ENCODE data around the gene LIX1L.

The LIX1L gene

DNA sequence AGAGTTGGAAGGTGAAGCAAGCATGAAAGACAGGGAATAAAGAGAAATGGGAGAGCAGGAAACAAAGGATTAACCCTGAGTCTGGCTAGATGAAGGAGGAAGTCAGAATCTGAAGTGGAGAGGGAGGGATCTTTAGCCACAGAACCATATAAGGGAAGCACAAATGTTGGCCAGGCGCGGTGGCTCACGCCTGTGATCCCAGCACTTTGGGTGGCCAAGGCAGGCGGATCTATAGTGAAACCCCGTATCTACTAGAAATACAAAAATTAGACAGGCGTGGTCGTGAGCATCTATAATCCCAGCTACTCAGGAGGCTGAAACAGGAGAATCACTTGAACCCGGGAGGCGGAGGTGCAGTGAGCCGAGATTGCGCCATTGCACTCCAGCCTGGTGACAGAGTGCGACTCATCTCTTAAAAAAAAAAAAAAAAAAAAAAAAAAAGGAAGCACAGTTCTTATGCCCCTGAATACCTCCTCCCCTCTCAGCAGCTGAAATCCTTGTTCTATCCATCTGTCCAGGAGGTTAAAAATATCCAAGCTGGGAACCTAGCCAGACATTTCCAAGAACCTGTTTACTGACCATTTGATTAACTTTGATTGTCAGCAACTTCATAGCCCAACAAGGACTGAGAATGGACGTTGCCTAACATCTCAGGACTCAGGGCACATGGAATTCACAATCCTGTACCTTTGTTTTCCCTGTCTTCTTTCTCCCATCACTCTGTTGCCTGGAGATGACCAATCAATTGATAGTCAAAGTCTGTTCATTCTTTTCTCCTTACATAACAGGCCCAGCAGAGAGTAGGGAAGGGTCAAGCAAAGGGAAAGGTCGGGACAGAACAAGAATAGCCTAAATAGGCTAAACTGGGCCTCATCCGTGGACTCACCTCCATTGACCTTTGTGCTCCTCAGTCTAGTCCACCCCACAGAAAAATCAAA lies 28.0 kb upstream of the LIX1L start:
- DNase-seq = peak; percentile 64 to 85 (median 82)

DNA sequence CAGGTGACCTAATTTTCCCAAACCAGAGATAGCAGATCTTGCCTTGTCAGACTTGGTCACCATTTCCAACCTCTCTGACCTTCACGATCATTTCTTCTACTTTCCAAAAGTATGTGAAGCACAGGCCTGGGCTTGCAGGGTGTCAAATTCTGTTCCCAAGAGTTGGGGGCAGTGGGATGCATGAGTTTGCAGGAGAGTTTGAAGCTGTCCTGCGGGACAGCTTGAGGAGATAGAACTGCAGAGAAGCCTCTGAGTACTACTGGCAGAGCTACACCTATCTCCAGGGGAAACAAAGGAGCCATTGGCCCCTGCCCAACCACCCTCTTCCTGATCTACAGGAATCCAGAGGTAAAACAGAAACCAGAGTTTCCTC lies 27.3 kb upstream of the LIX1L start:
- no peak for DNase-seq

DNA sequence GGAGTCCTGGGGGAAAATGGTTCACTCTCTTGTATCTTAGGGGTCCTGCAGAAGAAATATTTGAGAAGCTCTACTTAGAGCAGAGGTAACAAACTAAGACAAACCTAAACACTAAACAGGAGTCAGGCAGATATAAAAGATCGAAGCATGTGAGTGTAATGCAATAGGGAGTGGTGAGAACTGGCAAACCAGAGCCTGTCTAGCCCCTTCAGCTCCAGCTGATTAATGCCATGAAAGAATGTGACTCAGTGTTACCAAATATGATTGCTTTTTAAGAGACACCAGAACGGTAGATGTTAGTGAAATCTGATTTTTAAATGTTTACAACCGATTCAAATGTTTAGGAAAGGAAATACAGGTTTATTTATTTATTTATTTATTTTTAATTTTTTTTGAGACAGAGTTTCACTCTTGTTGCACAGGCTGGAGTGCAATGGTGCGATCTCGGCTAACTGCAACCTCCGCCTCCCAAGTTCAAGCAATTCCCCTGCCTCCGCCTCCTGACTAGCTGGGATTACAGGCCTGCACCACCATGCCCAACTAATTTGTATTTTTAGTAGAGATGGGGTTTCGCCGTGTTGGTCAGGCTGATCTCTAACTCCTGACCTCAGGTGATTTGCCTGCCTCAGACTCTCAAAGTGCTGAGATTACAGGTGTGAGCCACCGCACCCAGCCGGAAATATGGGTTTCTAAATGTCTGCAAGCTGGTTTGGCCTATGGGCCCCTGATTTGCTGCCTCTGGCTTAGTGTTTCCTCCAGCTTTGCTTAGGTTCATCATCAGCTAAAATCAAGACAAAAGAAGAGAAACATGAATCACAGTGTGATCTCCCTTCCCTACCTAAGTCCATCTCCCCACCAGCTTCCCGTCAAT lies 26.4 kb upstream of the LIX1L start:
- peak in 3 of 4 experiments; percentile 20 to 47 (median 34) for DNase-seq

DNA sequence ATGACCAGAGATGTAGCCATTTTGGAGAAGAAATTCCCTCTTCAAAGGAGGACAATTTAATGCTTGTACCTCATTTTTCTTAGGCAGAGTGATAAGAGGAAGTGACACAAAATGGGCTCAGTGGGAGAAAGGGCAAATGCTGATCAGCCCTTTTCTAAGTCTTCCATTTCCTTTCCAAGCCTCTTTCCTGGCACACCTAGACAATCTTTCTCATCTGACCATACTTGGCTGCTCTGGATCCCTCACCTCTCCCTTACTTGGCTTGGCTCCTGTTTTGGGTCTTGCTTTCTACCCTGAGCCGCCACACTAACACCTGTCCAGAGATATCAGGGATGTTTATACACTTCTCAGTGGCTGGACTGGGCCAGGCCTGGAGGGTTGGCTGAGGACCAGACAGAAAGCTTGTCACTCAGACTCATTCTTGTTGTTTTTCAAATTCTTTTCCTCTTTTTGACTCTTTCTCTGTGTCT lies 25.4 kb upstream of the LIX1L start:
- peak in 3 of 4 experiments; percentile 61 to 73 (median 69) for DNase-seq

DNA sequence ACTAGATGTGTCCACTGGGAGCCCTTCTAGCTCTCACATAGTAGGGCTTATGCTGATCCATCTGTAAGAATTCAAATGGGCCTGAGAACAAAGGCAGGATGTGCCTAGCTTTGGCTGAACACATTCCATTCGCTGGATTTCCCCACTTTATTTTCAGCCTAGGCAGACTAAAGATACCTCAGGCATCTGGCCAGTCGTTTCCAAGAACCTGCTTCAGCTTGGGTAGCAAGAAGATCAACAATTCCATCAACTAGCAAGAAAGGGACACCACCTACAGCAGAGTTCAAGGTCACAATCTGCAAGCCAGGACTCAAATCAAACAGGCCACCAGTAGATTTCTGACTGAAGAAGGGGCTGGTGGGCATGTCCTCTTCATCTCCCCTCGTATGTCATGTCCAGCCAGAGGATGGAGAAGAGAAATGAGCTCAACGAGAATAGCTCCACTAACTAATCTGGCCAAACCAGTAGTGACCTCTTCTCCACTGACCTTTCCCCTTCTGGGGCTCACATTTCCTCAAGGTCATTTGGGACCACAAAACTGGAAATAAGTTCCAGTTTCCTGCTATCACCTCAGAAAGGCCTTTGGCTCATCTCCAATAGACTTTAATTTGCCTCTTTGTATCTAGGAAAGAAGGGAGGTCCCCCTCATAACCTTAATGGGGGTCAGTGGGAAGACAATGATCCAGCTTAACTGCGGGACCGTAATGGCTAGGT lies 24.4 kb upstream of the LIX1L start:
- DNase-seq = no peak

DNA sequence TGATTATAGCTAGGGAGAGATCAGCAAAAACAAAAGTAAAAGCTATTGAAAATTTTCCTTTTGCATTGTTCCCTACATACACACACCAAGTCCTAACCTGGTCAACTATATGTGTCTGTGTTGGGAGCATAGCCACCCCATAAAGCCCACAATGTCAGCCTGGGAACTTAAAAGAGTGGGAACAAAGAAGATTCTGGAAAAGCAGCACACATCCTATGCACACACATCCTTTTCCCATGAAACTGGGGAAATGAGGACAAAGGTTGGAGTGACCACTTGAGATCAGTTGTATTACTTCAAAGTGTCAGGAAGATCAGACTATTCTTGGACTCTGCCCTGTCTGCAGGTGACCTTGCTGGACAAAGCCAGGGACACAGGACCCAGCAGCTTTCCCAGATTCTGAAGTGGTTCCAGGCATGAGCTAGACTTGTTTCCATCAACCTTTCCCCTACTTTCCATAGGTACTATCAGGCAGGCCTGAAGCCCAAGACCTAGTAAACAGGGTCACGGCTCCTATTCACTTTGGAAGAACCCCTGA lies 22.7 kb upstream of the LIX1L start:
- DNase-seq = no peak

DNA sequence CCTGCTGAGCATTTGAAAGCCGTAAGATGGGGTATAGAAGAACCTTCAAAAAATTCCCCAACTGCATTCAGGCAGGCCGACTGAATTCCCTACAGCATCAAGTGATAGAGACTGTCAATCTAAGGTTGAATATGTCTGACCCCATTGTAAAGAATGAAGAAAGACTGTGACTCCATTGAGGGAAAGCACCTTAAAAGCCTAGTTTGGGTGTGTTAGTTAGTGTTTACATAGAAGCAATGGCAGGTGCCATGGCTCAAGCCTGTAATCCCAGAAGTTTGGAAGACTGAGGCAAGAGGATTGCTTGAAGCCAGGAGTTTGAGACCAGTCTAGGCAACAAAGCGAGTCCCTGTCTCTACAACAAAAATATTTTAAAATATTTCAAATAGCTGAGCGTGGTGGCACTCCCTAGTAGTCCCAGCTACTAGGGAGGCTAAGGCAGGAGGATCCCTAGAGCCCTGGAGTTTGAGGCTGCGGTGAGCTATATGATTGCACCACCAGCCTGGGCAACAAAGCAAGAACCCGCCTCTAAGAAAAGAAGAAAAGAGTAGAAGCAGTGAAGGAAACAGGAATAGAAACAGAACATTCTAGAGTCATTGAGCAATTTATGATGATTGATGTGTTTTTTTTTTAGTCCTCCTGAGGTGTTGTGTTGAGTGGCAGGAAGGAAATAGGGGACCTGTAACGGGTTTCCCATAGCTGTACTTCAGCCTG lies 22.1 kb upstream of the LIX1L start:
- peak in 3 of 4 experiments; percentile 65 to 78 (median 68) for DNase-seq

DNA sequence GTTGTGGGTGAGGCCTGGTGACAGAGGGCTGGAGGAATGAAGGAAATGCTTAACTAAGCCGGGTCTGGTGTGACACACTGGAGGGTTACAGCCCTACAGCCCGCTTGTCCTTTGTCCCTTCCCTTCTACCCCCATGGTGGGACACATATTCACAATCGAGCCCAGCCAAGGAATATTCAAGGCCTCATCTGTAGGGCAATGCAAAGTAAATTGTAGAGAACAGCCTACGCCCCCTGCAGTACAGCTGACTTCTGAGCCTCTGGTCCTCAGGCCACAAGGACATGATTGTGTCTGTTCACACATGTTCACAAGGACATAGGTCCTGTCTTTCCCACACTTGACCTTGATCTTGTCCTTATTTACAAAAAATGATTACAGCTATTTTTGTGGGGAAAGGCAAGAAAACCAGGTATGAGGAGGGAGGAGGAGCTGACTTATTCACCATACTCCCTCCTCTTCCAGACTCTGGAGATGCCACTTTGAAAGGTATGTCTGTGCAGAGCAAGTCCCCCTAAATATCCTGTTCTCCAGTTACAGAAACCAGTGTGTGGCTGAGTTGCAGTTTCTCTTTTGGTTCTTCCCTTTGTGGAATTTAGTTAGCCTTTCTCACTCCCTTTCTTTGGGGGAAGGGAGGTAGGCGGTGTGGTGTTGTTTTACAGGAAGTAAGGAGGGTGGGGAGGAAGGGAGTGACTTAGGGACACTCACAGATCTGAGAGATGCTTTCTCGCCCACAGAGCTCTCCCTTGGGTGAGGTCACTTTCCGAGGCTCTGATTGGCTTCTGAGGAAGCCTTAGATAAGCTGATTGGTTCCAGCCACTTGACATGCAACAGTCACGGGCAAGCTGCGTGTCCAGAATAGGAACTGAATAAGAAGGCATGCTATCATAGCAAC lies 21.3 kb upstream of the LIX1L start:
- peak; percentile 97 to 100 (median 98) for DNase-seq

DNA sequence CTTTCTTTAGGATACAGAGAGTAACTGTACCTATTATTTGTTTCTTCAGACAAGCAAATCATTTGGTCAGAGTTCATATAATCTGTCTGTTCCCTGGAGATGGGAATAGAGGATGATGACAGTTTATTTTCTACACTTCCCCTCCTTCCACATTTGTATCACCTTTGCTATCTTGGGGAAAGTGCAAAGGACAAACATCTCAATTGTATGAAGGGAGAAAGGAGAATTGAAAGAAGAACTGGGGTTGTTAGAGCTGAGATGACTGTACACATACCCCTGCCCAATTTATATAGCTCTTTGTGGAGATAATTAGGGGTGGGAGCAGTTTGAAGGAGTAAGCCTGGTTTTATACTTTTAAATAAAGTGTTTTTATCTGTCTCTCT lies 20.6 kb upstream of the LIX1L start:
- no peak for DNase-seq

DNA sequence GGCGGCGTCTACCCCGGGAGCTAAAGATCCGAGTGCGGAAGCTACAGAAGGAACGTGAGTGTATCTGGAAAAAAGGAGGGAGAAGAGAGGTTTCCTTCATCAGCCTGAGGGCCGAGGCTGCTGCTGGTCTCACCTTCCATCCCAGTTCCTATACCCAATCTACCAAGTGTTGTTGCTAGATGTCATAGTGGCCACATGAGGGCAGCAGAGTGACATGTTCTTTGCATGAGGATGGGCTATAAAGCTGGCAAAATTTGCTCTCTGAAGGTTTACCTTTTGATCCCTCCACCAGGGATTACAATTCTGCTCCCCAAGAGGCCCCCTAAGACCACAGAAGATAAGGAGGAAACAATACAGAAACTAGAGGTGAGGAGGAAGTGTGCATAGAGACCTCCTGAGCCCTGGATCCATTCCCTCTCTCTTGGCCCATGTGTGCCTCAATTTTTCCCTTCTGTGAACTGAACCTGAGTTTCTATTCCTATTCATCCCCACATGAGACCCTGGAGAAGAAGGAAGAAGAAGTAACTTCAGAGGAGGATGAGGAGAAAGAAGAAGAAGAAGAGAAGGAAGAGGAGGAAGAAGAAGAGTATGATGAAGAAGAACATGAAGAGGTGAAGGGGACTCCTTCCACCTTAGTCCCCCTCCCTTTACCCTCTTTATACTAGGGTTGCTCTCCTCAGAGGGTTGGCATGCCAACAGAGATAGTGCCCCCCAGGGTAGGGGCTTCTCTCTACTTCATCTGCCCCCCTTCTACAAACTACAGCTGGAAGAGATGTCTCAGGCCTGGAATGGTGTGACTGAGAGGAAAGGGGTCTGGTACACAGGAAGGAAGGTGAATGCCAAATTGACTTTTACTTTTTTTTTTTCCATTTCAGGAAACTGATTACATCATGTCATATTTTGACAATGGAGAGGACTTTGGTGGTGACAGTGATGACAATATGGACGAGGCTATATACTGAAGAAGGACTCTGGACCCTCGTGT lies 20.0 kb upstream of the LIX1L start:
- peak; percentile 79 to 90 (median 85) for DNase-seq

DNA sequence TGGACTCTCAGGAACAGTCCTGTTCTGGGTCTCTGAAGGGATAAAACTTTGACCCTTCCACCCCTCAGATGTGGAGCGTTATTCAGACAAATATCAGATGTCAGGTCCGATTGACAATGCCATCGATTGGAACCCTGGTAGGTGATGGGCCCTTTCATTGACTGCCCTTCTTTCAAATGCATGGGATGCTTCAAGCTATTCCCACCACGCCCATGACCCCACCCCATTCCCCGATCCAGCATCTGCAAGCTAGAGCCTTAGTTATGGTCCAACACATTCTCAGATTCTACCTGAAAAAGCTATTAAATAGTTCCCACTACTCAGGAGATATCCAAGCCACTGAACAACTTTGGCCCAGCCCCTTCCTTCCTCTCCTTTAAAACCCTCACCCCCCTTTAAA lies 19.2 kb upstream of the LIX1L start:
- no peak for DNase-seq

DNA sequence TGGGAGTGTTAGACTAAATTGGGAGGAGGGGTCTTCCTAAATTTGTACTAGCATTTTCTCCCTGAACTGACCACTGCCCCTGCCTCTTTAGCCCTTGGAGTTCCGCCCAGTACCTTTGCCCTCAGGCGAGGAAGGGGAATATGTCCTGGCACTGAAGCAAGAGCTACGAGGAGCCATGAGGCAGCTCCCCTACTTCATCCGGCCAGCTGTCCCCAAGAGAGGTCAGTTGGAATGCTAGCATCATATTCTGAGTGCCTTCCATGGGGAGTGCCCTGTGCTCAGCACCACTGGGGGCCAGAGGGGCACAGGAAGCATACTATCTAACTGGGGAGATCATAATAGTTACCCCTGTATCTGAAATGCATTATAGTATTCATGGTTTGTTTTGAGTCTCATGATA lies 17.4 kb upstream of the LIX1L start:
- no peak for DNase-seq

DNA sequence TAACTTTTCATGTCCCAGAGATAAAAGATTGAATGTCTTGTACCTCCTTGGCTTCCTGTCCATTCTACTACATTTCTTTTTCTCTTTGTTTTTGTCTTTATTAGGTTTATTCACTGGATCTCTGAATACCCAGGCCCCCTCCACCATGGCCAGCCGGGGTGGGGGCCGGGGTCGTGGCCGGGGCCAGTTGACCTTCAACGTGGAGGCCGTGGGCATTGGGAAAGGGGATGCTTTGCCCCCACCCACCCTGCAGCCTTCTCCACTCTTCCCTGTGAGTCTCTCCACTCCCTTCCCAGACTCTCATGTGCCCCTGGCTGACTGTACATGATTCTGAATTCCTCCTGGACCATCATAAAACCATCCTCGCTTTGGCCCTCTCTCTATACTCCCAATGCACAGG lies 16.9 kb upstream of the LIX1L start:
- DNase-seq = no peak

DNA sequence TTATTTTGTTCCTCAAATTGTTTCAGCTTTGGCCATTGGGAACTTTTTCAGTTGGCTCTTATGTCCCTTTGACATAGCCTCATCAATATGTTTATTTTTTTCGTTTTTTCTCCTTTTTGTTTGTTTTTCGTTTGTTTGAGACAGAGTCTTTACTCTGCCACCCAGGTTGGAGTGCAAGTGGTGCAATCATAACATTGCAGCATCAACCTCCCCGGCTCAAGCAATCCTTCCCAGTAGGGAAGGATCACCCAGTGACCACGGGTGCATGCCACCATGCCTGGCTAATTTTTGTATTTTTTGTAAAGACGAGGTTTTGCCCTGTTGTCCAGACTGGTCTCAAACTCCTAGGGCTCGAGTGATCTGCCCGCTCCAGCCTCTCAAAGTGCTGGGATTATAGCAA lies 14.8 kb upstream of the LIX1L start:
- DNase-seq = peak in 1 of 4 experiments; percentile 16

DNA sequence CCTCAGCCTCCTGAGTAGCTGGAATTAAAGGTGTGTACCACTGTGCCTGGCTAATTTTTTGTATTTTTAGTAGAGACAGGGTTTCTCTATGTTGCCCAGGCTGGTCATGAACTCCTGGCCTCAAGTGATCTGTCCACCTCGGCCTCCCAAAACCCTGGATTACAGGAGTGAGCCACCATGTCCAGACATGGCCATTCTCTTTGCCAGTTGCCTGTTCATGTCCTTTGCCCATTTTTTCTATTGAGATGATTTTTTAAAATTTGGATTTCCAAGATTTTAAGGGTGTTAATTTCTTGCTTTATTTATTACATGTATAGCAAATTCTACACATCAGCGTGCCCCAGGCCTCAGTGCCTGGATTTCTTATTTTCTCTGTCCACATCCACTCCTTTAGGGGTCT lies 9.5 kb upstream of the LIX1L start:
- no peak for DNase-seq

DNA sequence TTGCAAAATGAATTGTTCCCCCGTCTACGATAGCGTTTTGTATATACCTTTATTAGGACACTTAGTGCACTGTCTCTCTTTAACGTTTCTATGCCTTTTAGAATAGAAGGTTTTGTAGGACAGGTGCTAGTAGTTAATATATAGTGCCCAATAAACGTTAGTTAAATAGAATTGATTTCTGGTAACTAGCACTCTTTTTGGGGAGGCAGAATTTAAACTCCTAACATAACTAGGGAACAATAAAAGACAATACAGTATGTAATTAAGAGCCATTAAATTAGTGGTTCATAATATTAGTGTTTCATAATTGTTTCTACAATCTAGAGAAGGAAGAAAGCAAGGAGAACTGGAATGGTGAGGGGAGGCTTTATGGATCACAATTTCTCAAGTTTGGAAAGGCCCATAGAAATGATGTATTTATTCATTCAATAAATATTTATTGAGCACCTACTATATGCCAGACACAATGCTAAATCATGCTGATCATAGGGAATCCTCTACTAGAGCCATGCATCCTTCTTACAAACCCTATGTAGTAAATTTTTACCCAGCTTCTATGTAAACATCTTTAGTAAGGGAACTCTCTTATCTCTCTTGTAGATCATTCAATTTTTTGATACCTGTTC lies 7.4 kb upstream of the LIX1L start:
- no peak for DNase-seq

DNA sequence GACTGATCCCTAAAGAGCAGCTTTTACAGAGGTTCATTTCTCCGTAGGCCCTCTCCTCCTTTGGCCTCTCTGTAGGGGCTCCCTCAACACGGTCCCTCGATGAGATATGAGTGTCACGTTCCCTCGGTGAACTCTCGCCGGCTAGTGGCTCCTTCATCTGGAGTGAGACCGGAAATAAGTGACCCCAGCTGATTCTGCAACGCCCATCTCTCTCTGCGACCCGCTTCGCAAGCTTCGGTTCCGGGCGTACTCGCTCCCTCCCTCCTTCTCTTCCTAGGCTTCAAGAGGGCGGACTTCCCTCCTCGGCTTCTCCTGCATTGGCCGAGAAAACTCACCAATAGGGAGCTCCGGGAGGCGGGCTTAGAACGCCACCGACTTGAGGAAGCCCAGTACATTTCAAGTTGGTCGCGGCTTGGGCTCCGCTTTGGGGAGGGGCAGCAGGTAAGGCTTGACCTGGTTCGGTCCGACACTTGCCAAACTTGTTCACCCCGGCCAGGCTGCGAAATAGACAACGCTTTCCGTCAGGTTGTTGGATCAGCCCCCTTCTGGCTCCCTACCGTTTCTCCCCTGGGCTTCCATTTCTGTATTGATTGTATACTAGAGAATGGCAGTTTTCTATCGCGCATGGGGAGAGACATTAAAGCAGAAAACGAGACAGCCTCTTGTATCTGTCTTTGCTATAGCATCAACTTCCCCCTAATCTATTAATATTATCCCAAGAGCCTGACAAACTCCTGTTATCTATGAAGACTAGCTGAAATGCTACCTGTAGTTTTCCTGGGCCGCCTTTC lies 6.7 kb upstream of the LIX1L start, which contains the start of the genes ANKRD34A and POLR3GL:
Gene ANKRD34A (minus strand): TSS at position 248 of the 791 bp plus-strand sequence. CDS start 2,816 bp downstream, outside the sequence.
Gene POLR3GL (plus strand): TSS at position 363 of the 791 bp plus-strand sequence. CDS start 10,176 bp downstream, outside the sequence.
- DNase-seq = peak; percentile 92 to 96 (median 96)

Data from suppressor macrophage (primary cell).